GM06990 (cell line): Measurements from ENCODE around the gene CCND3.

Experiments used
- DNase-seq: peaks from one replicate; pipeline ENCODE4 v3.0.0-alpha.2; 2011; ENCODE audit not compliant: insufficient read length; ENCODE audit errors: extremely low read depth
- H3K27me3 ChIP-seq: replicated peaks from 2 replicates; pipeline ENCODE4 v1.6.0; 2011; ENCODE audit warnings: low read length; ENCODE audit not compliant: control insufficient read depth, insufficient read depth
- H3K36me3 ChIP-seq: 2 replicates; pipeline ENCODE4 v1.5.1; 2011; ENCODE audit warnings: low read length; ENCODE audit not compliant: control insufficient read depth, insufficient read depth
- H3K4me3 ChIP-seq: replicated peaks from 2 replicates; pipeline ENCODE4 v1.5.1; 2011; ENCODE audit warnings: low read depth, mild to moderate bottlenecking, control low read depth, low read length
- CTCF ChIP-seq: IDR thresholded peaks from 2 replicates; pipeline ENCODE4 v1.5.1; 2011; ENCODE audit warnings: low read length, control low read depth, mild to moderate bottlenecking, inconsistent platforms; ENCODE audit not compliant: insufficient read depth, poor library complexity, severe bottlenecking

CCND3 gene

GRCh38 chr6:41922154-41922553, 19.5 kb downstream of the CCND3 start:
- no peak for TF ChIP-seq CTCF
- Histone ChIP-seq H3K27me3 (no peaks in the 10 kb centered on the region), H3K36me3 (peaks cover 11% of the 10 kb centered on the region), H3K4me3 (peak overlapping the region; percentile 83)
- no peak for DNase-seq

DNA sequence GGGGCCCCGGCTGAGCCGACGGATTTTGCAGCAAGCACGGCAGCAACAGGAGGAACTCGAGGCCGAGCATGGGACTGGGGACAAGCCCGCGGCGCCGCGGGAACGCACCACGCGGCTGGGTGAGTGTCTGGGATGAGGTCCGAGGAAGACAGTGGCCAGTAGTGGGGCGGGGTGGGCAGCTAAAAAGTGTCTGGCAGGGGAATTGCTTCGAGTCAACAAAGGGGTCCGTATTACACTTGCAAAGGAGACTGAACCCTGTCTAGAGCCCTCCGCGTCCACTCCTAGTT, 20.0 kb downstream of the CCND3 start:
- Histone ChIP-seq H3K4me3 (peak overlapping the region; percentile 83), H3K36me3 (peaks cover 11% of the 10 kb centered on the region), H3K27me3 (no peaks in the 10 kb centered on the region)
- DNase-seq: no peak
- TF ChIP-seq CTCF: no peak

DNA sequence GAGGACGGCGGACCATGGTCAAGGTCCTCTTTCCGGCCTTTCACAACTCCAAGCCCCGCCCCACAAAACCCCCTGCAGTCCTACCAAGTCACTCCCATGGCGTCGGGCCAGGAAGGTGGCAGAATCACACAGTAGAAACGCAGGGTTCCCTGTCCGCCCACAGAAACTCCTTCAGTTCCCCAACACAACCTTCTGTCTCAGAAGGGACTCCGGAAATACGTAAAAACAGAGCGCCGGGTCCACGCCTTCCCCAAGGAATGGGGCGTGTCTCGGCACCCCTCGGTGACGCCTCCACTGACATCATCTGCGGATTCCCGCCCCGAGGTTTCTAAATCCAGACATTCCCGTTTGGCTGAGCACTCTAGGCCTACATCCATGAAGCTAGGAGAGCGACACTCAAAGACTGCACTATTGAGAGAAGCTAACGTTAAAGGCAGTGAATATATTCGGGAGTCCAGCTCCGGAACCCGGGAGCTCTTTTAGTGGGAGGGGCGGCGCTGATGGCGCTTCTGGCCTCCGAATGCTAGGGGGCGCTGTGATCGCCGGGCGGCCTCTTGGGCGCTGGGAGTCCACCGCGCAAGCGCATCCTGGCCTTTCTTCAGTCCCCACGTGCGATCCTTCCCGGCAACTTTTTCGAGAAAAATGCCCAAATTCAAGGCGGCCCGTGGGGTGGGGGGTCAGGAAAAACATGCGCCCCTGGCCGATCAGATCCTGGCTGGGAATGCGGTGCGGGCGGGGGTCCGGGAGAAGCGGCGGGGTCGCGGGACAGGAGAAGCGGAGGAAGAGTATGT, 20.5 kb downstream of the CCND3 start, which contains the start of the genes BYSL and MED20:
Gene BYSL, plus strand, starts transcription at position 579 of the 791 bp plus-strand sequence. Its CDS starts 64 bp downstream, at position 643.
Gene MED20, minus strand, starts transcription at position 219 of the 791 bp plus-strand sequence. Its CDS starts 121 bp downstream, at position 98.
- Histone ChIP-seq H3K4me3 (peak within 1 kb of the TSS; percentile 83), H3K36me3 (peaks cover 11% of the 10 kb centered on the region), H3K27me3 (no peaks in the 10 kb centered on the region)
- peak; percentile 89 for DNase-seq
- peak; percentile 95 for TF ChIP-seq CTCF

GRCh38 chr6:41917528-41917927, 24.1 kb downstream of the CCND3 start:
- DNase-seq: no peak
- Histone ChIP-seq H3K4me3 (no peak overlapping the region), H3K27me3 (no peaks in the 10 kb centered on the region), H3K36me3 (peaks cover 2% of the 10 kb centered on the region; the same call in 1 of the 2 replicates)
- no peak for TF ChIP-seq CTCF

DNA sequence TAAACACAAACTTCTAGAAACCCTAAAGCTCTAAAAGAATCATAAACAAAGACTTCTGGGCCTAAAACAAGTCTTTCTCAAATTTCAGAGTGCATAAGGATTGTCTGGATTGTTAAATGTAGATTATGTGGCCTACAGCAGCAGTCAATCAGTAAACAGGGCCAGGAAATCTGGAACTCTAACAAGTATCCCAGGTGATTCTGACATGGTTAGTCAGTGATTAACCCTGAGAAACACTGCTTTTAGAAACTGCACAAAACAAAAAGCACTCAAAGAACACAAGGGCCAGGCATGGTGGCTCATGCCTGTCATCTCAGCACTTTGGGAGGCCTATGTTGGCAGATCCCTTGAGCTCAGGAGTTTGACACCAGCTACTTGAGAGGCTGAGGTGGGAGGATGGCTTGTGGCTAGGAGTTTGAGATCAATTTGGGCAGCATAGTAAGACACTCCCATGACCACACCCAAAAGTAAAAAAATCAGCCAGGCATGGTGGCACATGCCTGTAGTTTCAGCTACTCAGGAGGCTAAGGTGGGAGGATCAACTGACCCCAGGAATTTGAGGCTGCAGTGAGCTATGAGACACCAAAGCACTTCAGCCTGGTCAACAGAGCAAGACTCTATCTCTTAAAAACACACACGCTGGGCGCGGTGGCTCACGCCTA, 26.6 kb downstream of the CCND3 start:
- no peaks in the 10 kb centered on the region for H3K27me3 ChIP-seq
- peaks cover 2% of the 10 kb centered on the region; the same call in 1 of the 2 replicates for H3K36me3 ChIP-seq
- no peak for DNase-seq
- H3K4me3 ChIP-seq: no peak overlapping the region
- no peak for TF ChIP-seq CTCF
